HG02759 (cell line): Measurements from ENCODE around the gene CUL3.
"Not testable (repeated sequence)": the region's sequence is repeated elsewhere in the genome, so short reads cannot be mapped to it uniquely, and the experiment has no call there.

Experiments
- ATAC-seq: cut with Tn5 transposase; IDR thresholded peaks from one replicate; pipeline ENCODE4 v1.9.1; 2021; ENCODE audit warnings: mild to moderate bottlenecking, moderate library complexity; ENCODE audit not compliant: unreplicated experiment

Gene CUL3

GRCh38 chr2:224485081-224486014 is 99.8 kb downstream of the CUL3 start:
- not testable (repeated sequence) for ATAC-seq

GRCh38 chr2:224479826-224480225 is 105.3 kb downstream of the CUL3 start:
- ATAC-seq, result no peak

- no peak for ATAC-seq
Measured at GRCh38 chr2:224472827-224473226, 112.3 kb downstream of the CUL3 start.

GRCh38 chr2:224472137-224472536 is 113.0 kb downstream of the CUL3 start:
- ATAC-seq, result no peak

- ATAC-seq, result no peak
Measured at GRCh38 chr2:224469374-224469964, 115.7 kb downstream of the CUL3 start.

GRCh38 chr2:224466304-224466895 is 118.8 kb downstream of the CUL3 start:
- ATAC-seq, result no peak

GRCh38 chr2:224461391-224461790 is 123.8 kb downstream of the CUL3 start:
- no peak for ATAC-seq

GRCh38 chr2:224457408-224458096 is 127.6 kb downstream of the CUL3 start:
- no peak for ATAC-seq

- no peak for ATAC-seq
Measured at GRCh38 chr2:224453892-224454291, 131.3 kb downstream of the CUL3 start.

GRCh38 chr2:224449212-224450147 is 135.7 kb downstream of the CUL3 start:
- ATAC-seq, result no peak

GRCh38 chr2:224448236-224448635 is 136.9 kb downstream of the CUL3 start:
- ATAC-seq, result no peak

GRCh38 chr2:224444783-224445182 is 140.4 kb downstream of the CUL3 start:
- no peak for ATAC-seq

GRCh38 chr2:224444021-224444420 is 141.1 kb downstream of the CUL3 start:
- ATAC-seq, result no peak

- peak; percentile 73 for ATAC-seq
Measured at GRCh38 chr2:224442071-224442967, 142.8 kb downstream of the CUL3 start.

- no peak for ATAC-seq
Measured at GRCh38 chr2:224440988-224441387, 144.2 kb downstream of the CUL3 start.

GRCh38 chr2:224438726-224439125 is 146.4 kb downstream of the CUL3 start:
- ATAC-seq, result no peak

GRCh38 chr2:224436634-224437033 is 148.5 kb downstream of the CUL3 start:
- no peak for ATAC-seq

GRCh38 chr2:224434618-224435017 is 150.5 kb downstream of the CUL3 start:
- no peak for ATAC-seq

GRCh38 chr2:224433442-224433841 is 151.7 kb downstream of the CUL3 start:
- no peak for ATAC-seq
